A673 (cell line): ENCODE measurements around the gene SCUBE1.

ENCODE experiments used
- EZH2 ChIP-seq: fragments of 200-600 bp; sonication (generic); IDR thresholded peaks from 2 replicates; pipeline ENCODE4 v1.6.1; 2017; ENCODE audit warnings: borderline replicate concordance, low read depth, mild to moderate bottlenecking, mixed read lengths, antibody characterized with exemption, low read length; ENCODE audit not compliant: poor library complexity, severe bottlenecking
- TF ChIP-seq, protein P1 (sequence below): fragments of 300-800, 200-600 bp; sonication (generic); conservative IDR thresholded peaks from 2 replicates; pipeline ENCODE4 v1.5.1; 2017; ENCODE audit warnings: low read depth, mild to moderate bottlenecking, antibody characterized with exemption, low read length, moderate library complexity, mixed read lengths

- TF ChIP-seq, protein P1, sequence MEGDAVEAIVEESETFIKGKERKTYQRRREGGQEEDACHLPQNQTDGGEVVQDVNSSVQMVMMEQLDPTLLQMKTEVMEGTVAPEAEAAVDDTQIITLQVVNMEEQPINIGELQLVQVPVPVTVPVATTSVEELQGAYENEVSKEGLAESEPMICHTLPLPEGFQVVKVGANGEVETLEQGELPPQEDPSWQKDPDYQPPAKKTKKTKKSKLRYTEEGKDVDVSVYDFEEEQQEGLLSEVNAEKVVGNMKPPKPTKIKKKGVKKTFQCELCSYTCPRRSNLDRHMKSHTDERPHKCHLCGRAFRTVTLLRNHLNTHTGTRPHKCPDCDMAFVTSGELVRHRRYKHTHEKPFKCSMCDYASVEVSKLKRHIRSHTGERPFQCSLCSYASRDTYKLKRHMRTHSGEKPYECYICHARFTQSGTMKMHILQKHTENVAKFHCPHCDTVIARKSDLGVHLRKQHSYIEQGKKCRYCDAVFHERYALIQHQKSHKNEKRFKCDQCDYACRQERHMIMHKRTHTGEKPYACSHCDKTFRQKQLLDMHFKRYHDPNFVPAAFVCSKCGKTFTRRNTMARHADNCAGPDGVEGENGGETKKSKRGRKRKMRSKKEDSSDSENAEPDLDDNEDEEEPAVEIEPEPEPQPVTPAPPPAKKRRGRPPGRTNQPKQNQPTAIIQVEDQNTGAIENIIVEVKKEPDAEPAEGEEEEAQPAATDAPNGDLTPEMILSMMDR: no peak
- TF ChIP-seq EZH2: no peak
These were observed 2.2 kb upstream of the SCUBE1 start for GRCh38 chr22:43345356-43345755.
